ENCODE results near the gene APOL3.
"Not testable (repeated sequence)": the region's sequence is repeated elsewhere in the genome, so short reads cannot be mapped to it uniquely, and the experiment has no call there.

Gene APOL3

GRCh38 chr22:36131907-36132306 lies 28.6 kb downstream of the APOL3 start:
- no peak for FAIRE-seq

GRCh38 chr22:36129486-36130388 lies 30.8 kb downstream of the APOL3 start:
- no peak for FAIRE-seq

- FAIRE-seq: no peak
Observed at GRCh38 chr22:36129071-36129470, 31.5 kb downstream of the APOL3 start.

- FAIRE-seq: no peak
Observed at GRCh38 chr22:36125994-36126531, 34.5 kb downstream of the APOL3 start.

GRCh38 chr22:36125434-36125833 lies 35.1 kb downstream of the APOL3 start:
- no peak for FAIRE-seq

GRCh38 chr22:36124666-36125065 lies 35.9 kb downstream of the APOL3 start:
- no peak for FAIRE-seq

GRCh38 chr22:36123673-36124630 lies 36.6 kb downstream of the APOL3 start:
- no peak for FAIRE-seq

GRCh38 chr22:36120621-36121351 lies 39.8 kb downstream of the APOL3 start:
- not testable (repeated sequence) for FAIRE-seq

GRCh38 chr22:36117053-36117554 lies 43.5 kb downstream of the APOL3 start:
- no peak for FAIRE-seq

GRCh38 chr22:36116127-36116526 lies 44.4 kb downstream of the APOL3 start:
- no peak for FAIRE-seq

GRCh38 chr22:36113121-36113520 lies 47.4 kb downstream of the APOL3 start:
- FAIRE-seq: no peak

- no peak for FAIRE-seq
Observed at GRCh38 chr22:36111316-36111715, 49.2 kb downstream of the APOL3 start.

- no peak for FAIRE-seq
Observed at GRCh38 chr22:36110306-36110881, 50.2 kb downstream of the APOL3 start.

- no peak for FAIRE-seq
Observed at GRCh38 chr22:36107436-36107835, 53.1 kb downstream of the APOL3 start.

GRCh38 chr22:36106910-36107309 lies 53.6 kb downstream of the APOL3 start:
- no peak for FAIRE-seq

- FAIRE-seq: no peak
Observed at GRCh38 chr22:36104988-36105387, 55.6 kb downstream of the APOL3 start.

GRCh38 chr22:36104435-36104834 lies 56.1 kb downstream of the APOL3 start:
- FAIRE-seq: no peak

- FAIRE-seq: no peak
Observed at GRCh38 chr22:36103891-36104290, 56.7 kb downstream of the APOL3 start.

- no peak for FAIRE-seq
Observed at GRCh38 chr22:36102995-36103394, 57.6 kb downstream of the APOL3 start.

- no peak for FAIRE-seq
Observed at GRCh38 chr22:36101756-36102155, 58.8 kb downstream of the APOL3 start.

GRCh38 chr22:36100908-36101307 lies 59.6 kb downstream of the APOL3 start:
- FAIRE-seq: not testable (repeated sequence)
